Measurements from ENCODE around the gene ATG4D.

- TF ChIP-seq ATF3 (IDR thresholded peaks at IDR 0.05; ENCODE audit: borderline replicate concordance, extremely low read depth, low read depth, low read length) (no peak), JUND (IDR thresholded peaks at IDR 0.05; ENCODE audit: low read depth, low read length) (no peak)
These were observed 25.8 kb upstream of the ATG4D start for GRCh38 chr19:10517760-10518443.

All from GM12878 (cell line).